Activated T-cell treated with anti-CD3 and anti-CD28 coated beads, Interleukin-2, amount 50 U/mL, for 4 hours (primary cell): Measurements from ENCODE around the gene NTN3. TPM values are rescaled to one million over a fixed set of nuclear protein-coding genes. Genes with fewer than 3 reads are reported as not detected.

Experiments
- ATAC-seq, 2 donors: fragments of 200-7000 bp; cut with Tn5 transposase; one replicate each; pipeline ENCODE4 v1.10.0; 2021
- DNase-seq: peaks from one replicate; pipeline ENCODE4 v3.0.0-alpha.2; 2020
- H3K27me3 Mint-ChIP-seq: one replicate; pipeline ENCODE4 v1.8.0; 2021; ENCODE audit warnings: low read depth, mixed read lengths
- H3K36me3 Mint-ChIP-seq: one replicate; pipeline ENCODE4 v1.8.0; 2022; ENCODE audit warnings: mixed read lengths; ENCODE audit not compliant: insufficient read depth
- H3K4me1 Mint-ChIP-seq: one replicate; pipeline ENCODE4 v1.8.0; 2021; ENCODE audit warnings: low read depth, mixed read lengths
- H3K4me3 Mint-ChIP-seq: one replicate; pipeline ENCODE4 v1.8.0; 2021; ENCODE audit warnings: mild to moderate bottlenecking, moderate library complexity, mixed read lengths
- H3K9me3 Mint-ChIP-seq: one replicate; pipeline ENCODE4 v1.8.0; 2021; ENCODE audit warnings: mixed read lengths
- total RNA-seq, 3 donors: library from RNA; stranded (reverse); gene quantifications; one replicate each; pipeline ENCODE4 v1.2.1, GENCODE V29; 2021

Gene NTN3
- total RNA-seq, 3 donors from 2014 or later = not detected

GRCh38 chr16:2467528-2468232 lies 3.4 kb upstream of the NTN3 start:
- no peaks in the 10 kb centered on the region for H3K36me3 Mint-ChIP-seq
- H3K9me3 Mint-ChIP-seq = no peaks in the 10 kb centered on the region
- ATAC-seq (peak; percentile 29 to 32), DNase-seq (no peak)
- H3K4me3 Mint-ChIP-seq = no peak overlapping the region
- peaks cover 3% of the 10 kb centered on the region for H3K4me1 Mint-ChIP-seq
- H3K27me3 Mint-ChIP-seq = peaks cover 29% of the 10 kb centered on the region

GRCh38 chr16:2468233-2468724 lies 2.8 kb upstream of the NTN3 start:
- Mint-ChIP-seq H3K4me3 (no peak overlapping the region), H3K36me3 (no peaks in the 10 kb centered on the region), H3K4me1 (peaks cover 7% of the 10 kb centered on the region), H3K27me3 (peaks cover 35% of the 10 kb centered on the region), H3K9me3 (no peaks in the 10 kb centered on the region)
- ATAC-seq (peak; percentile 38 to 44), DNase-seq (no peak)

GRCh38 chr16:2468725-2469398 lies 2.2 kb upstream of the NTN3 start:
- ATAC-seq = no peak
- no peak for DNase-seq
- no peak overlapping the region for H3K4me3 Mint-ChIP-seq

GRCh38 chr16:2469399-2470233 lies 1.5 kb upstream of the NTN3 start:
- no peak for DNase-seq
- Mint-ChIP-seq H3K4me3 (no peak overlapping the region), H3K9me3 (no peaks in the 10 kb centered on the region), H3K36me3 (no peaks in the 10 kb centered on the region), H3K27me3 (peaks cover 36% of the 10 kb centered on the region), H3K4me1 (peaks cover 8% of the 10 kb centered on the region)
- no peak for ATAC-seq

More at GRCh38 chr16:2468725-2469398, 2.2 kb upstream of the NTN3 start:
- peaks cover 8% of the 10 kb centered on the region for H3K4me1 Mint-ChIP-seq
- H3K9me3 Mint-ChIP-seq = no peaks in the 10 kb centered on the region
- H3K27me3 Mint-ChIP-seq = peaks cover 36% of the 10 kb centered on the region
- H3K36me3 Mint-ChIP-seq = no peaks in the 10 kb centered on the region

GRCh38 chr16:2470234-2470601 lies 879 bp upstream of the NTN3 start:
- Mint-ChIP-seq H3K36me3 (no peaks in the 10 kb centered on the region), H3K4me3 (no peak overlapping the region), H3K27me3 (peaks cover 36% of the 10 kb centered on the region)

GRCh38 chr16:2470603-2471015 lies 488 bp upstream of the NTN3 start:
- Mint-ChIP-seq H3K9me3 (no peaks in the 10 kb centered on the region), H3K27me3 (peaks cover 36% of the 10 kb centered on the region), H3K4me1 (peaks cover 8% of the 10 kb centered on the region), H3K4me3 (no peak overlapping the region), H3K36me3 (no peaks in the 10 kb centered on the region)
- DNase-seq (no peak), ATAC-seq (no peak)

More at GRCh38 chr16:2470234-2470601, 879 bp upstream of the NTN3 start:
- Mint-ChIP-seq H3K4me1 (peaks cover 8% of the 10 kb centered on the region), H3K9me3 (no peaks in the 10 kb centered on the region)
- no peak for ATAC-seq
- DNase-seq = no peak

- H3K36me3 Mint-ChIP-seq = no peaks in the 10 kb centered on the region
- no peak overlapping the region for H3K4me3 Mint-ChIP-seq
- peaks cover 34% of the 10 kb centered on the region for H3K27me3 Mint-ChIP-seq
- no peak for DNase-seq
- no peaks in the 10 kb centered on the region for H3K9me3 Mint-ChIP-seq
- peaks cover 17% of the 10 kb centered on the region for H3K4me1 Mint-ChIP-seq
- ATAC-seq = no peak
These were observed 773 bp downstream of the NTN3 start for GRCh38 chr16:2471653-2472487.

GRCh38 chr16:2472488-2472864 lies 1.4 kb downstream of the NTN3 start:
- H3K4me1 Mint-ChIP-seq = peaks cover 17% of the 10 kb centered on the region
- no peak overlapping the region for H3K4me3 Mint-ChIP-seq
- no peaks in the 10 kb centered on the region for H3K36me3 Mint-ChIP-seq
- ATAC-seq (no peak), DNase-seq (no peak)
- H3K27me3 Mint-ChIP-seq = peaks cover 29% of the 10 kb centered on the region
- no peaks in the 10 kb centered on the region for H3K9me3 Mint-ChIP-seq

- peaks cover 29% of the 10 kb centered on the region for H3K27me3 Mint-ChIP-seq
- peak overlapping the region; percentile 69 for H3K4me3 Mint-ChIP-seq
- no peaks in the 10 kb centered on the region for H3K9me3 Mint-ChIP-seq
- H3K36me3 Mint-ChIP-seq = no peaks in the 10 kb centered on the region
- no peak for DNase-seq
- peaks cover 20% of the 10 kb centered on the region for H3K4me1 Mint-ChIP-seq
- no peak for ATAC-seq
These were observed 1.9 kb downstream of the NTN3 start for GRCh38 chr16:2472885-2473445.

GRCh38 chr16:2473446-2473926 lies 2.4 kb downstream of the NTN3 start:
- peaks cover 26% of the 10 kb centered on the region for H3K27me3 Mint-ChIP-seq
- no peaks in the 10 kb centered on the region for H3K36me3 Mint-ChIP-seq
- H3K4me3 Mint-ChIP-seq = peak overlapping the region; percentile 69
- ATAC-seq (peak in 1 of 2 donors; percentile 0), DNase-seq (peak; percentile 21)
- peaks cover 20% of the 10 kb centered on the region for H3K4me1 Mint-ChIP-seq
- H3K9me3 Mint-ChIP-seq = no peaks in the 10 kb centered on the region

- Mint-ChIP-seq H3K36me3 (no peaks in the 10 kb centered on the region), H3K27me3 (peaks cover 23% of the 10 kb centered on the region)
- DNase-seq = peak; percentile 55
These were observed 3.1 kb downstream of the NTN3 start for GRCh38 chr16:2473999-2474876.

GRCh38 chr16:2474877-2475412 lies 3.8 kb downstream of the NTN3 start, which contains the start of gene TBC1D24:
TBC1D24 (plus strand) TSS chr16:2475127; CDS start chr16:2496149, 21,022 bp downstream.
- peaks cover 17% of the 10 kb centered on the region for H3K4me1 Mint-ChIP-seq
- peak; percentile 71 for DNase-seq

More at GRCh38 chr16:2473999-2474876, 3.1 kb downstream of the NTN3 start:
- H3K9me3 Mint-ChIP-seq = no peaks in the 10 kb centered on the region
- H3K4me3 Mint-ChIP-seq = peak overlapping the region; percentile 76
- peak; percentile 64 to 66 for ATAC-seq
- H3K4me1 Mint-ChIP-seq = peaks cover 20% of the 10 kb centered on the region

More at GRCh38 chr16:2474877-2475412, 3.8 kb downstream of the NTN3 start, which contains the start of gene TBC1D24:
- Mint-ChIP-seq H3K36me3 (no peaks in the 10 kb centered on the region), H3K4me3 (peak within 1 kb of the TSS; percentile 76), H3K27me3 (peaks cover 16% of the 10 kb centered on the region), H3K9me3 (no peaks in the 10 kb centered on the region)
- ATAC-seq = peak; percentile 72 to 75
